GM10266 (cell line): ENCODE data around the gene MAML3.

Experiments used
- DNase-seq: peaks from one replicate; pipeline ENCODE4 v3.0.0; 2012; ENCODE audit errors: extremely low spot score
- CTCF ChIP-seq: IDR thresholded peaks from 2 replicates; pipeline ENCODE4 v1.5.1; 2012; ENCODE audit warnings: mild to moderate bottlenecking, low read depth; ENCODE audit not compliant: control insufficient read depth, insufficient read depth; ENCODE audit errors: missing control alignments

Gene MAML3

GRCh38 chr4:139958739-139959098 is 195.3 kb downstream of the MAML3 start:
- no peak for DNase-seq
- no peak for TF ChIP-seq CTCF

DNA sequence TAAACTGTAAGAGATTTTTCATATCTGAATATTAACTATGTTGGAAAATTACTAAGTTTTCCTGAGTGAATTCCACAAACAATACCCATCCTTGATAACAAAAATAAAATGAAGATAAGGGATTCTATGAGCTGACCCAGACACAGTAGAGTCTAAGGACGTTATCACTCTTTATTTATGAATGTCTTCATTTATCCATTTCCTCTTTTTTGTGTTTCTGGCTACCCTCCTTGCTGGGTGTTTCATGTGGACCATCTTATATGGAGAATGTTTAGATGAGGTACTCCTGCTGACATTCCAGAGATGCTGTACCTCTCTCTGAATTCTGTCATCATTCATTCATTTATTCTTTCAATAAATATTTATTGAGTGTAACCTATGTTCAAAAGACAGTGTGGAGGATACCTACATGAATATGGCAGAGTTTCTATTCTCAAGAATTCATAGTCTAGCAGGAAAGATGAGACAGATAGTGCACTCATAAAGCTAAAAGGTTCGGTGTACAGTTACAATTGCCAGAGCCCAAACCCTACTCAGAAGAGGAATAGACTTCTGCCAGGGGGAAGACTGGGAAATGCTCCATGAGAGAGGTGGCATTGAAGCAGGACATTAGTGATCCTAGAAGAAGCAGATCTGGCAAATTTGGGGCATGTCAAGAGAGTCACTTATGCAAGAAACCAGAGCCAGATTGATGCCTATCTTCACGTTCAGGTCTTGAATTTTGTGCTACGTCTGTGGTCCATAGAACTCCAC is 195.8 kb downstream of the MAML3 start:
- no peak for DNase-seq
- TF ChIP-seq CTCF, result no peak

- DNase-seq, result no peak
- no peak for TF ChIP-seq CTCF
Observed at GRCh38 chr4:139957065-139957464, 196.9 kb downstream of the MAML3 start.

- TF ChIP-seq CTCF, result no peak
- no peak for DNase-seq
Observed at GRCh38 chr4:139956507-139957017, 197.4 kb downstream of the MAML3 start.

DNA sequence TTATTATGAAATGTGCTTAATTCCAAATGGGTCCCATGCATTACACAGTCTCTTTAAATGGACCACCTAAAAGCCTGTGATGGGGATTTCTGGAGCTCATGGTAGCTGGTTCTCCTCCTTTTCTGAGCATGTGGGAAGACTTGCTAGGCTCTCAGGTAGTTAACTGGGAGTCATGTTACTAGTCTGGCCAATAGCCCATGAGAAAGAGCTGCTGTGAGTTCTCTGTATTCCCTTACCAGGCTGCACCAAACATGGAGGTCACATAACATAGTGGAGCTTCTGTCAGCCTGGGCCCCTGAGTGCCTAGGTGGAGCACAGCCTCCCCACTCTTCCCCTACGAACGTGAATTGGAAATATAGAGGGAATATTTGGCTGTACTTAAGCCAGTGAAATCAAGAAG is 198.4 kb downstream of the MAML3 start:
- no peak for DNase-seq
- TF ChIP-seq CTCF, result no peak

DNA sequence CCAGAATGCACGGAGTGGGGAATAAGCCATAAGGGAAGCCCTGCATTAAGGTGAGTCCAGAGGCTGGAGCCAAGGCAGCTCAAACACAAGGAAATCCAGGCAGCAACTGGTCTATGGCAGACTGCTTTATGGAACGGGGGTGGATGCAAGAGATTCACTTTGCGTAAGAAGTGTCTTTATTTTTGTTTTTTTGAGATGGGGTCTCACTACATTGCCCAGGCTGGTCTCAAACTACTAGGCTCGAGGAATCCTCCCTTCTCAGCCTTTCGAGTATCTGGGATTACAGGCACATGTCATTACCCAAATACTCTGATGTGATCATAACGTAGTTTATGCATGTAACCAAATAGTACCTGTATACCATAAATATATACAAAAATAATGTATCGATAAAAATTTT is 199.5 kb downstream of the MAML3 start:
- TF ChIP-seq CTCF, result no peak
- DNase-seq, result no peak

DNA sequence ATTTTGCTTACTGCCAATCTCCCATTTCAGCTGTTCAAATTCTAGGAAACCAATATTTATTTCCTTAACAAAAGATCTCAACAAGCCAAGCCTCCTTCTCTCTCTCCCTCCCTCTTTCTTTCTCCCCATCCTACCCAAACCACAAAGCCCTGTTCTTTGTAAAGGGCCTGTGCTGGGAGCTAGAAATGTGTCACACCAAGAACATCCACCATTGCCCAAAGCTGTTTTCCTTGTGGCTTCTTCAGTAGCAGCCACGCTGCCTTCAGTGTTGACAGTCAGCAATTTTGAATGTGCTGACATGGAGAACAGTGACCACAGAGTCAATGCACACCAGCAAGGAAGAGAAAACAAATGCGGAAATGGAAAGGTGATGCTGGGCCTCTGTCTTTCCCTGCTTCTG is 203.0 kb downstream of the MAML3 start:
- TF ChIP-seq CTCF, result no peak
- DNase-seq, result no peak
